ENCODE results near the gene TTC21A. TPM values are rescaled to one million over a fixed set of nuclear protein-coding genes. Genes with fewer than 3 reads are reported as not detected.

Gene TTC21A
- total RNA-seq, 1 experiment from 2014 or later: 1.7 TPM

DNA sequence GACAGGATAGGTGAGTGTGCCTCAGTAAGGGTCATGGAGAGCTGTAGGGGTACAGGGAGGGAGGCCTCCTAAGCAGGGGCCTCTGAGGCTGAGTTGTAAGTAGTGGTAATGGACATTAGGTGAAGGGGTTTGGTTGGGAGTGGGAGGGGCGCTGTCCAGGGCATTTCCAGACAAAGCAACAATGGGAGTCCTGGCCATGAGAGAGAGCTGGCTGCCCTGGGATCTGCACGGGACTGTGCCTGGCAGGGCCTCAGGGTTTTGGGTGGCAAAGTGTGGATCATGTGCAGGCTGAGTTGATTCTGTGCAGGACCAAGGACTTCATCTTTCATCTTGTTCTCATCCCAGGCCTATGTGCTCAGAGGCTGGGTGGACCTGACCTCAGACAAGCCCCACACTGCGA lies 4.6 kb downstream of the TTC21A start:
- no peak overlapping the region for H2AFZ ChIP-seq (ENCODE audit: low read length)
- no peaks in the 10 kb centered on the region for H4K20me1 ChIP-seq (ENCODE audit: control insufficient read depth, insufficient read depth, insufficient read length)
- H2BK120ac ChIP-seq (ENCODE audit: low read depth, low read length, poor library complexity, severe bottlenecking): no peak overlapping the region
- no peaks in the 10 kb centered on the region for H3K36me3 Mint-ChIP-seq (ENCODE audit: insufficient read depth in 1 of 3, low read depth in 3 of 3)
- no peaks in the 10 kb centered on the region for H3K9me3 Mint-ChIP-seq
- no peak overlapping the region for H2BK12ac ChIP-seq (ENCODE audit: insufficient read length, low read depth, low read length)
- H3K4me1 Mint-ChIP-seq: peaks cover 7 to 10% of the 10 kb centered on the region in 2 experiments
- WGBS (ENCODE audit: extremely low coverage, insufficient read length, low lambda C conversion rate): no CpG with 5 or more reads among the region's 3 CpGs
- H3K79me2 ChIP-seq (ENCODE audit: insufficient read depth, low read length): no peaks in the 10 kb centered on the region
- H4K8ac ChIP-seq (replicated peaks; ENCODE audit: insufficient read length, low read depth, low read length): no peak overlapping the region
- no peak overlapping the region for H3K9ac ChIP-seq (ENCODE audit: extremely low read depth, insufficient read length, low read length)
- no peak overlapping the region for H3K56ac ChIP-seq (ENCODE audit: insufficient read length, low read depth, low read length)
- H3K27ac ChIP-seq (ENCODE audit: insufficient read length, low read depth, low read length): no peak overlapping the region
- peaks cover 15% of the 10 kb centered on the region for H3K27me3 Mint-ChIP-seq (ENCODE audit: low read depth)
- H3K4me3 Mint-ChIP-seq: no peak overlapping the region
- H3K4me2 ChIP-seq (ENCODE audit: insufficient read depth, insufficient read length, low read length): no peak overlapping the region
- no peak overlapping the region for H4K91ac ChIP-seq (ENCODE audit: insufficient read length, low read depth, low read length)
- no peak overlapping the region for H3K4ac ChIP-seq (ENCODE audit: low read depth, low read length)
- H3K79me1 ChIP-seq (ENCODE audit: insufficient read depth, low read depth, low read length, poor library complexity, severe bottlenecking): no peaks in the 10 kb centered on the region
- no peaks in the 10 kb centered on the region for H3K4me1 ChIP-seq (ENCODE audit: insufficient read depth, low read length)
- H2BK15ac ChIP-seq (ENCODE audit: low read depth, low read length): no peak overlapping the region
- H3K23me2 ChIP-seq (ENCODE audit: insufficient read length, low read depth, low read length, poor library complexity, severe bottlenecking): peaks cover 7% of the 10 kb centered on the region
- no peak overlapping the region for H3K23ac ChIP-seq (ENCODE audit: insufficient read length, low read depth, low read length)
- H3T11ph ChIP-seq (ENCODE audit: low read length): no peak overlapping the region
- no peak overlapping the region for H2BK20ac ChIP-seq (ENCODE audit: low read depth, low read length, poor library complexity, severe bottlenecking)
- 0 out of 2 replicates have a peak, but pooled peaks cover 4% of the 10 kb centered on the region for H3K27me3 ChIP-seq (ENCODE audit: insufficient read depth, low read length)
- H3K27ac Mint-ChIP-seq: peak overlapping the region in 1 of 3 experiments; percentile 25; a peak in 2 of 7 replicates
- no peaks in the 10 kb centered on the region for H3K9me3 ChIP-seq (ENCODE audit: control insufficient read depth, low read depth, low read length)
- H2BK5ac ChIP-seq (ENCODE audit: insufficient read length, low read length): no peak overlapping the region
- H4K5ac ChIP-seq (ENCODE audit: insufficient read length, low read depth, low read length): no peak overlapping the region
- TF ChIP-seq, protein P1, sequence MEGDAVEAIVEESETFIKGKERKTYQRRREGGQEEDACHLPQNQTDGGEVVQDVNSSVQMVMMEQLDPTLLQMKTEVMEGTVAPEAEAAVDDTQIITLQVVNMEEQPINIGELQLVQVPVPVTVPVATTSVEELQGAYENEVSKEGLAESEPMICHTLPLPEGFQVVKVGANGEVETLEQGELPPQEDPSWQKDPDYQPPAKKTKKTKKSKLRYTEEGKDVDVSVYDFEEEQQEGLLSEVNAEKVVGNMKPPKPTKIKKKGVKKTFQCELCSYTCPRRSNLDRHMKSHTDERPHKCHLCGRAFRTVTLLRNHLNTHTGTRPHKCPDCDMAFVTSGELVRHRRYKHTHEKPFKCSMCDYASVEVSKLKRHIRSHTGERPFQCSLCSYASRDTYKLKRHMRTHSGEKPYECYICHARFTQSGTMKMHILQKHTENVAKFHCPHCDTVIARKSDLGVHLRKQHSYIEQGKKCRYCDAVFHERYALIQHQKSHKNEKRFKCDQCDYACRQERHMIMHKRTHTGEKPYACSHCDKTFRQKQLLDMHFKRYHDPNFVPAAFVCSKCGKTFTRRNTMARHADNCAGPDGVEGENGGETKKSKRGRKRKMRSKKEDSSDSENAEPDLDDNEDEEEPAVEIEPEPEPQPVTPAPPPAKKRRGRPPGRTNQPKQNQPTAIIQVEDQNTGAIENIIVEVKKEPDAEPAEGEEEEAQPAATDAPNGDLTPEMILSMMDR (conservative IDR thresholded peaks at IDR 0.05): no peak
- no peak for DNase-seq
- no peak overlapping the region for H2AK5ac ChIP-seq (ENCODE audit: insufficient read length, low read length)
- no peak overlapping the region for H3K14ac ChIP-seq (ENCODE audit: insufficient read depth, low read length)
- no peak overlapping the region for H3K18ac ChIP-seq (ENCODE audit: insufficient read length, low read depth, low read length)
